ENCODE data around the gene ARL5A. TPM values are rescaled to one million over a fixed set of nuclear protein-coding genes. Genes with fewer than 3 reads are reported as not detected.
A peak's percentile ranks its signal among the peaks of the same experiment; 100 is the strongest.

The ARL5A gene
- total and polyA plus RNA-seq, 9 of the 15 experiments (the other 6 are each of a cell fraction or from before 2014, with no cell fraction given) = 16.3 to 117 (median 88.4) TPM

DNA sequence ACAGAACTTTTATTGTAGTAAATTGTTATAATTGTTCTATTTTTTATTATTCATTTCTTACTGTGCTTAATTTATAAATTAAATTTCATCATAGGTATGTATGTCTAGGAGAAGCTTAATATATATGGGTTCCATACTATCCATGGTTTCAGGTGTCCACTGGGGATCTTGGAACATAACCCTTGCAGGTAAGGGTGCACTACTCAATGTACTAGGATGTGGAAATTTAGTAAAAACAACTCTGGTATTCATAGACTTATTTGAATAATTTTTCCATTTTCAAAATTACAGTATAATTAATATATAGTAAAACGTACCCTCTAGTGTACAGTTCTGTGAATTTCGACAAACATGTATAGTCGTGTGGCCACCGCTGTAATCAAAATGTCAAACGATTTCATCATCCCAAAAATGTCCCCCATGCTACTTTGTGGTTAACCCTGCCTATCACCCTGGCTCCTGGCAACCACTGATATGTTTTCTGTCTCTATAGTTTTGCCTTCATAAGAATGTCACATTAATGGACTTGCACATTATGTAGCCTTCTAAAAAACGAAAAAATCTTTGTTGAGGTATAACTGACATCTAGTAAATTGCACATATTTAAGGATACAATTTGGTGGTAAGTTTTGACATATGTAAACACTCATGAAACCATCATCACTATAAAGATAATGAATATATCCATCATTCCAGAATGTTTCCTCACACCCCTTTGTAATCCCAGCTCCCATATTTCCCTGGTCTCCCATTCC is 45.7 kb downstream of the ARL5A start (continued):
- TF ChIP-seq CEBPG (CRISPR knock-in tag; IDR thresholded peaks at IDR 0.05) = peak; percentile 97
- TF ChIP-seq CEBPG (tag; conservative IDR thresholded peaks at IDR 0.05 in 1 of 2, IDR thresholded peaks at IDR 0.05 in 1 of 2) = peak; percentile 97 to 100
- TF ChIP-seq MBD2 (IDR thresholded peaks at IDR 0.05; ENCODE audit: borderline replicate concordance, low read depth) = peak; percentile 71
- TF ChIP-seq, protein P1, sequence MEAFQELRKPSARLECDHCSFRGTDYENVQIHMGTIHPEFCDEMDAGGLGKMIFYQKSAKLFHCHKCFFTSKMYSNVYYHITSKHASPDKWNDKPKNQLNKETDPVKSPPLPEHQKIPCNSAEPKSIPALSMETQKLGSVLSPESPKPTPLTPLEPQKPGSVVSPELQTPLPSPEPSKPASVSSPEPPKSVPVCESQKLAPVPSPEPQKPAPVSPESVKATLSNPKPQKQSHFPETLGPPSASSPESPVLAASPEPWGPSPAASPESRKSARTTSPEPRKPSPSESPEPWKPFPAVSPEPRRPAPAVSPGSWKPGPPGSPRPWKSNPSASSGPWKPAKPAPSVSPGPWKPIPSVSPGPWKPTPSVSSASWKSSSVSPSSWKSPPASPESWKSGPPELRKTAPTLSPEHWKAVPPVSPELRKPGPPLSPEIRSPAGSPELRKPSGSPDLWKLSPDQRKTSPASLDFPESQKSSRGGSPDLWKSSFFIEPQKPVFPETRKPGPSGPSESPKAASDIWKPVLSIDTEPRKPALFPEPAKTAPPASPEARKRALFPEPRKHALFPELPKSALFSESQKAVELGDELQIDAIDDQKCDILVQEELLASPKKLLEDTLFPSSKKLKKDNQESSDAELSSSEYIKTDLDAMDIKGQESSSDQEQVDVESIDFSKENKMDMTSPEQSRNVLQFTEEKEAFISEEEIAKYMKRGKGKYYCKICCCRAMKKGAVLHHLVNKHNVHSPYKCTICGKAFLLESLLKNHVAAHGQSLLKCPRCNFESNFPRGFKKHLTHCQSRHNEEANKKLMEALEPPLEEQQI (IDR thresholded peaks at IDR 0.05) = peak; percentile 79
- no peak for TF ChIP-seq ZNF583 (CRISPR knock-in tag; IDR thresholded peaks at IDR 0.05)
- no peak for TF ChIP-seq GTF2F1 (IDR thresholded peaks at IDR 0.05; ENCODE audit: low read depth, low read length)
- TF ChIP-seq, protein P2, sequence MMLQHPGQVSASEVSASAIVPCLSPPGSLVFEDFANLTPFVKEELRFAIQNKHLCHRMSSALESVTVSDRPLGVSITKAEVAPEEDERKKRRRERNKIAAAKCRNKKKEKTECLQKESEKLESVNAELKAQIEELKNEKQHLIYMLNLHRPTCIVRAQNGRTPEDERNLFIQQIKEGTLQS (IDR thresholded peaks at IDR 0.05) = peak; percentile 99
- TF ChIP-seq, protein P2 (CRISPR knock-in tag; conservative IDR thresholded peaks at IDR 0.05) = peak; percentile 74; the same call in 1 of the 2 replicates
- TF ChIP-seq JUND (IDR thresholded peaks at IDR 0.05; ENCODE audit: borderline replicate concordance, low read depth, low read length) = peak; percentile 90
- peak; percentile 54; the same call in 1 of the 3 replicates for TF ChIP-seq JUND (tag; IDR thresholded peaks at IDR 0.05; ENCODE audit: borderline replicate concordance, low read depth, low read length)
- TF ChIP-seq TBL1XR1 (IDR thresholded peaks at IDR 0.05; ENCODE audit: low read length in 2 of 2) = peak; percentile 63 to 93; a peak in 3 of 4 replicates
- TF ChIP-seq ARID1B (IDR thresholded peaks at IDR 0.05) = peak; percentile 97
- 0 out of 2 replicates have a peak, but pooled peaks have one; percentile 42 for TF ChIP-seq GABPB1 (CRISPR knock-in tag; IDR thresholded peaks at IDR 0.05)
- no peak for TF ChIP-seq SRSF9 (IDR thresholded peaks at IDR 0.05; ENCODE audit: borderline replicate concordance, low read depth, low read length)
- TF ChIP-seq TAL1 (IDR thresholded peaks at IDR 0.05) = peak; percentile 92
- TF ChIP-seq SETDB1 (IDR thresholded peaks at IDR 0.05; ENCODE audit: low read length) = no peak
- TF ChIP-seq PHTF2 (CRISPR knock-in tag; IDR thresholded peaks at IDR 0.05) = no peak
- TF ChIP-seq RCOR1 (IDR thresholded peaks at IDR 0.05; ENCODE audit: borderline replicate concordance in 1 of 2, low read depth in 2 of 2, low read length in 2 of 2) = peak; percentile 20 to 90; a peak in 3 of 4 replicates
- TF ChIP-seq ARNT (IDR thresholded peaks at IDR 0.05) = peak in 1 of 2 experiments; percentile 93; a peak in 2 of 4 replicates

Measured in K562 (cell line).